SK-N-SH treated with all-trans-retinoic acid at 6 μM for 48 hours (cell line): ENCODE results near the gene JAML.

Experiments
- ARNTL ChIP-seq: fragments of 450-650 bp; formaldehyde crosslinking; IDR thresholded peaks from 2 replicates; pipeline ENCODE4 v1.5.0; 2020; ENCODE audit warnings: low read depth, mild to moderate bottlenecking, moderate library complexity, borderline replicate concordance
- SNAI2 ChIP-seq: fragments of 250-450 bp; sonication (Bioruptor Pico); IDR thresholded peaks from 2 replicates; pipeline ENCODE4 v1.5.0; 2020; ENCODE audit warnings: mild to moderate bottlenecking, moderate library complexity
- ZFP30 ChIP-seq: fragments of 450-650 bp; formaldehyde crosslinking; IDR thresholded peaks from 2 replicates; pipeline ENCODE4 v1.5.0; 2022; ENCODE audit warnings: mild to moderate bottlenecking, moderate library complexity
- ZNF565 ChIP-seq: fragments of 450-650 bp; formaldehyde crosslinking; conservative IDR thresholded peaks from 2 replicates; pipeline ENCODE4 v1.5.0; 2020; ENCODE audit warnings: low read depth, mild to moderate bottlenecking, moderate library complexity
- TF ChIP-seq, protein P1 (sequence below): fragments of 250-450 bp; sonication (Bioruptor Pico); IDR thresholded peaks from 2 replicates; pipeline ENCODE4 v1.5.1; 2021; ENCODE audit warnings: mild to moderate bottlenecking, moderate library complexity
- TF ChIP-seq, protein P2 (sequence below): fragments of 250-450 bp; sonication (Bioruptor Pico); IDR thresholded peaks from 2 replicates; pipeline ENCODE4 v1.5.1; 2020; ENCODE audit warnings: low read depth, mild to moderate bottlenecking, moderate library complexity
- TF ChIP-seq, protein P3 (sequence below): fragments of 250-450 bp; sonication (Bioruptor Pico); IDR thresholded peaks from 2 replicates; pipeline ENCODE4 v1.5.0; 2020; ENCODE audit warnings: mild to moderate bottlenecking, moderate library complexity

DNA sequence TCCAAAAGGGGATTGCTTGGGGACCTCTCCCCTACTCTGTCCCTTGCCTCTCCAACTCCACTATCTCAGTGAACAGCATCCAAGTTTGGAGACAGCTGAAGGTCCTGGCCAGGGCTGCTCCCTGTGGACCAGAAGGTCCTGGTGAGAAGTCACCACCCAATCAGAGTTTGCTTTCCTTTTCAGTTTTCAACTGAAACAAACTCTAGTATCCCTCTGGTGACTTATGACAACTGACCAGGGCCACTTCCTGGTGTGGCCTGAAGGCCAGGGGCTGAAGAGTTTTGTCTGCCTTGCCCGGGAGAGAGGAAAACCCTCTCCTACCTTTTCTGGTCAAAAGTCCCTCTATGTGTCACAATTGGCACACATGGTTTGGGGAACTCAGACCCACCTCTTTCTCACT is 5.1 kb downstream of the JAML start:
- TF ChIP-seq SNAI2 (CRISPR knock-in tag) = no peak
- no peak for TF ChIP-seq ZNF565 (CRISPR knock-in tag)
- TF ChIP-seq, protein P1, sequence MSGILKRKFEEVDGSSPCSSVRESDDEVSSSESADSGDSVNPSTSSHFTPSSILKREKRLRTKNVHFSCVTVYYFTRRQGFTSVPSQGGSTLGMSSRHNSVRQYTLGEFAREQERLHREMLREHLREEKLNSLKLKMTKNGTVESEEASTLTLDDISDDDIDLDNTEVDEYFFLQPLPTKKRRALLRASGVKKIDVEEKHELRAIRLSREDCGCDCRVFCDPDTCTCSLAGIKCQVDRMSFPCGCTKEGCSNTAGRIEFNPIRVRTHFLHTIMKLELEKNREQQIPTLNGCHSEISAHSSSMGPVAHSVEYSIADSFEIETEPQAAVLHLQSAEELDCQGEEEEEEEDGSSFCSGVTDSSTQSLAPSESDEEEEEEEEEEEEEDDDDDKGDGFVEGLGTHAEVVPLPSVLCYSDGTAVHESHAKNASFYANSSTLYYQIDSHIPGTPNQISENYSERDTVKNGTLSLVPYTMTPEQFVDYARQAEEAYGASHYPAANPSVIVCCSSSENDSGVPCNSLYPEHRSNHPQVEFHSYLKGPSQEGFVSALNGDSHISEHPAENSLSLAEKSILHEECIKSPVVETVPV (CRISPR knock-in tag) = no peak
- TF ChIP-seq ZFP30 (CRISPR knock-in tag) = no peak
- no peak for TF ChIP-seq ARNTL (CRISPR knock-in tag)
- TF ChIP-seq, protein P2, sequence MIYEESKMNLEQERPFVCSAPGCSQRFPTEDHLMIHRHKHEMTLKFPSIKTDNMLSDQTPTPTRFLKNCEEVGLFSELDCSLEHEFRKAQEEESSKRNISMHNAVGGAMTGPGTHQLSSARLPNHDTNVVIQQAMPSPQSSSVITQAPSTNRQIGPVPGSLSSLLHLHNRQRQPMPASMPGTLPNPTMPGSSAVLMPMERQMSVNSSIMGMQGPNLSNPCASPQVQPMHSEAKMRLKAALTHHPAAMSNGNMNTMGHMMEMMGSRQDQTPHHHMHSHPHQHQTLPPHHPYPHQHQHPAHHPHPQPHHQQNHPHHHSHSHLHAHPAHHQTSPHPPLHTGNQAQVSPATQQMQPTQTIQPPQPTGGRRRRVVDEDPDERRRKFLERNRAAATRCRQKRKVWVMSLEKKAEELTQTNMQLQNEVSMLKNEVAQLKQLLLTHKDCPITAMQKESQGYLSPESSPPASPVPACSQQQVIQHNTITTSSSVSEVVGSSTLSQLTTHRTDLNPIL (CRISPR knock-in tag) = no peak
- TF ChIP-seq, protein P3, sequence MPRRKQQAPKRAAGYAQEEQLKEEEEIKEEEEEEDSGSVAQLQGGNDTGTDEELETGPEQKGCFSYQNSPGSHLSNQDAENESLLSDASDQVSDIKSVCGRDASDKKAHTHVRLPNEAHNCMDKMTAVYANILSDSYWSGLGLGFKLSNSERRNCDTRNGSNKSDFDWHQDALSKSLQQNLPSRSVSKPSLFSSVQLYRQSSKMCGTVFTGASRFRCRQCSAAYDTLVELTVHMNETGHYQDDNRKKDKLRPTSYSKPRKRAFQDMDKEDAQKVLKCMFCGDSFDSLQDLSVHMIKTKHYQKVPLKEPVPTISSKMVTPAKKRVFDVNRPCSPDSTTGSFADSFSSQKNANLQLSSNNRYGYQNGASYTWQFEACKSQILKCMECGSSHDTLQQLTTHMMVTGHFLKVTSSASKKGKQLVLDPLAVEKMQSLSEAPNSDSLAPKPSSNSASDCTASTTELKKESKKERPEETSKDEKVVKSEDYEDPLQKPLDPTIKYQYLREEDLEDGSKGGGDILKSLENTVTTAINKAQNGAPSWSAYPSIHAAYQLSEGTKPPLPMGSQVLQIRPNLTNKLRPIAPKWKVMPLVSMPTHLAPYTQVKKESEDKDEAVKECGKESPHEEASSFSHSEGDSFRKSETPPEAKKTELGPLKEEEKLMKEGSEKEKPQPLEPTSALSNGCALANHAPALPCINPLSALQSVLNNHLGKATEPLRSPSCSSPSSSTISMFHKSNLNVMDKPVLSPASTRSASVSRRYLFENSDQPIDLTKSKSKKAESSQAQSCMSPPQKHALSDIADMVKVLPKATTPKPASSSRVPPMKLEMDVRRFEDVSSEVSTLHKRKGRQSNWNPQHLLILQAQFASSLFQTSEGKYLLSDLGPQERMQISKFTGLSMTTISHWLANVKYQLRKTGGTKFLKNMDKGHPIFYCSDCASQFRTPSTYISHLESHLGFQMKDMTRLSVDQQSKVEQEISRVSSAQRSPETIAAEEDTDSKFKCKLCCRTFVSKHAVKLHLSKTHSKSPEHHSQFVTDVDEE (CRISPR knock-in tag) = no peak
